GM12873 (cell line): ENCODE data around the gene IL10RA.

Experiments
- CTCF ChIP-seq: IDR thresholded peaks from 2 replicates; pipeline ENCODE4 v1.5.1; 2012; ENCODE audit warnings: low read depth, mild to moderate bottlenecking, moderate library complexity, low read length, control low read depth; ENCODE audit not compliant: insufficient read depth; ENCODE audit errors: missing control alignments

Gene IL10RA

GRCh38 chr11:117985953-117986887 lies at the start of gene IL10RA:
Gene IL10RA (plus strand): TSS chr11:117986394. CDS start chr11:117986468, 74 bp downstream.
- no peak for TF ChIP-seq CTCF

- TF ChIP-seq CTCF: no peak
Observed at GRCh38 chr11:117936973-117937372, 49.2 kb upstream of the IL10RA start.

- TF ChIP-seq CTCF: no peak
Observed at GRCh38 chr11:117940736-117941135, 45.5 kb upstream of the IL10RA start.

GRCh38 chr11:117941163-117941707 lies 45.0 kb upstream of the IL10RA start:
- TF ChIP-seq CTCF: no peak

- no peak for TF ChIP-seq CTCF
Observed at GRCh38 chr11:117941976-117942654, 44.1 kb upstream of the IL10RA start.

GRCh38 chr11:117944554-117944953 lies 41.6 kb upstream of the IL10RA start:
- no peak for TF ChIP-seq CTCF

- peak; percentile 47 for TF ChIP-seq CTCF
Observed at GRCh38 chr11:117945047-117945810, 41.0 kb upstream of the IL10RA start.
